GM23338 (cell line): ENCODE data around the gene FCN3. TPM values are rescaled to one million over a fixed set of nuclear protein-coding genes. Genes with fewer than 3 reads are reported as not detected.

ENCODE experiments used
- ATAC-seq: fragments of 200-7000 bp; cut with Tn5 transposase; 3 replicates; pipeline ENCODE4 v1.9.1; 2020
- DNase-seq: peaks from one replicate; pipeline ENCODE4 v3.0.0-alpha.2; 2015; ENCODE audit warnings: low spot score
- H2AFZ ChIP-seq: fragments of 200-600 bp; sonication (generic); 2 replicates; pipeline ENCODE4 v1.8.0; 2016; ENCODE audit warnings: antibody characterized with exemption, mild to moderate bottlenecking, moderate library complexity
- H3F3A ChIP-seq: fragments of 200-600 bp; sonication (generic); replicated peaks from 2 replicates; pipeline ENCODE4 v1.8.0; 2017; ENCODE audit warnings: antibody characterized with exemption, mixed run types, low read depth
- H3K27ac ChIP-seq: fragments of 200-600 bp; sonication (generic); 2 replicates; pipeline ENCODE4 v1.6.1; 2016; ENCODE audit warnings: low read depth
- H3K27me3 ChIP-seq: fragments of 200-600 bp; sonication (generic); 2 replicates; pipeline ENCODE4 v1.8.0; 2016; ENCODE audit warnings: mild to moderate bottlenecking, mixed run types, moderate library complexity; ENCODE audit not compliant: insufficient read depth
- H3K36me3 ChIP-seq: fragments of 200-600 bp; sonication (generic); 2 replicates; pipeline ENCODE4 v1.8.0; 2016; ENCODE audit warnings: mild to moderate bottlenecking; ENCODE audit not compliant: insufficient read depth
- H3K4me1 ChIP-seq: fragments of 200-600 bp; sonication (generic); 2 replicates; pipeline ENCODE4 v1.8.0; 2016; ENCODE audit warnings: mild to moderate bottlenecking, moderate library complexity; ENCODE audit not compliant: insufficient read depth
- H3K4me2 ChIP-seq: fragments of 200-600 bp; sonication (generic); 2 replicates; pipeline ENCODE4 v1.7.1; 2017; ENCODE audit warnings: mixed run types
- H3K4me3 ChIP-seq: fragments of 200-600 bp; sonication (generic); 2 replicates; pipeline ENCODE4 v1.6.1; 2016; ENCODE audit warnings: mixed run types
- H3K79me2 ChIP-seq: fragments of 200-600 bp; sonication (generic); replicated peaks from 2 replicates; pipeline ENCODE4 v1.8.0; 2017; ENCODE audit warnings: mild to moderate bottlenecking; ENCODE audit not compliant: insufficient read depth
- H3K9me2 ChIP-seq: fragments of 200-600 bp; sonication (generic); 2 replicates; pipeline ENCODE4 v1.8.0; 2017; ENCODE audit not compliant: insufficient read depth
- H4K20me1 ChIP-seq: fragments of 200-600 bp; sonication (generic); replicated peaks from 2 replicates; pipeline ENCODE4 v1.8.0; 2017; ENCODE audit warnings: mild to moderate bottlenecking; ENCODE audit not compliant: insufficient read depth
- H3K27ac Mint-ChIP-seq: 2 replicates; pipeline ENCODE4 v1.8.0; 2020; ENCODE audit warnings: inconsistent platforms, mild to moderate bottlenecking, moderate library complexity, mixed read lengths
- H3K27me3 Mint-ChIP-seq: 3 replicates; pipeline ENCODE4 v1.8.0; 2022; ENCODE audit warnings: low read depth, mild to moderate bottlenecking, moderate library complexity, mixed read lengths, inconsistent platforms; ENCODE audit not compliant: insufficient read depth, poor library complexity
- H3K36me3 Mint-ChIP-seq: 3 replicates; pipeline ENCODE4 v1.8.0; 2021; ENCODE audit warnings: low read depth, mild to moderate bottlenecking, inconsistent platforms, moderate library complexity, mixed read lengths
- H3K4me1 Mint-ChIP-seq: 3 replicates; pipeline ENCODE4 v1.8.0; 2020; ENCODE audit warnings: mild to moderate bottlenecking, inconsistent platforms, mixed read lengths
- H3K4me3 Mint-ChIP-seq: 3 replicates; pipeline ENCODE4 v1.8.0; 2021; ENCODE audit warnings: moderate library complexity, mild to moderate bottlenecking, inconsistent platforms, mixed read lengths
- H3K9me3 Mint-ChIP-seq: 3 replicates; pipeline ENCODE4 v1.8.0; 2020; ENCODE audit warnings: moderate library complexity, mild to moderate bottlenecking, inconsistent platforms, mixed read lengths
- EZH2 ChIP-seq: fragments of 200-600 bp; sonication (generic); IDR thresholded peaks from one replicate; pipeline ENCODE4 v1.8.0; 2017; ENCODE audit warnings: antibody characterized with exemption, mild to moderate bottlenecking, low read depth; ENCODE audit not compliant: unreplicated experiment
- EZH2phosphoT487 ChIP-seq: fragments of 200-600 bp; sonication (generic); IDR thresholded peaks from one replicate; pipeline ENCODE4 v1.8.1; 2018; ENCODE audit warnings: antibody characterized with exemption; ENCODE audit not compliant: unreplicated experiment
- NANOG ChIP-seq: IDR thresholded peaks from 2 replicates; pipeline ENCODE4 v1.6.1; 2016; ENCODE audit warnings: antibody characterized with exemption, borderline replicate concordance
- POLR2AphosphoS5 ChIP-seq: IDR thresholded peaks from 2 replicates; pipeline ENCODE4 v1.6.1; 2016; ENCODE audit warnings: antibody characterized with exemption, low read depth
- STAT1 ChIP-seq: IDR thresholded peaks from one replicate; pipeline ENCODE4 v1.6.1; 2016; ENCODE audit warnings: antibody characterized with exemption; ENCODE audit not compliant: unreplicated experiment
- ZNF114 ChIP-seq: fragments of 250-450 bp; sonication (Bioruptor Pico); IDR thresholded peaks from 2 replicates; pipeline ENCODE4 v1.5.0; 2020; ENCODE audit warnings: mild to moderate bottlenecking, moderate library complexity
- polyA plus RNA-seq: library from polyadenylated mRNA; unstranded; fragments of >200 nt; fragmentation: Nextera tagmentation; extraction: Ambion mirVana; gene quantifications from 2 replicates; pipeline ENCODE4 v1.2.1, GENCODE V29; 2016
- total RNA-seq: library from RNA; depleted of rRNA; stranded (reverse); fragments of >200 nt; shearing (Covaris generic); gene quantifications from 2 replicates; pipeline ENCODE4 v1.2.3, GENCODE V29; 2014
- TF ChIP-seq, protein P1 (sequence below), 2 experiments: fragments of 200-600 bp in 1 of 2; sonication (generic) in 1 of 2; conservative IDR thresholded peaks; 2 replicates each; pipeline versions ENCODE4 v1.5.1 to v1.6.1; 2016 to 2017; ENCODE audit warnings: antibody characterized with exemption in 2 of 2, low read depth in 2 of 2, mild to moderate bottlenecking in 2 of 2, moderate library complexity in 1 of 2

The FCN3 gene
- total and polyA plus RNA-seq, 2 experiments from 2014 or later: 0.49 TPM; not detected in 1

DNA sequence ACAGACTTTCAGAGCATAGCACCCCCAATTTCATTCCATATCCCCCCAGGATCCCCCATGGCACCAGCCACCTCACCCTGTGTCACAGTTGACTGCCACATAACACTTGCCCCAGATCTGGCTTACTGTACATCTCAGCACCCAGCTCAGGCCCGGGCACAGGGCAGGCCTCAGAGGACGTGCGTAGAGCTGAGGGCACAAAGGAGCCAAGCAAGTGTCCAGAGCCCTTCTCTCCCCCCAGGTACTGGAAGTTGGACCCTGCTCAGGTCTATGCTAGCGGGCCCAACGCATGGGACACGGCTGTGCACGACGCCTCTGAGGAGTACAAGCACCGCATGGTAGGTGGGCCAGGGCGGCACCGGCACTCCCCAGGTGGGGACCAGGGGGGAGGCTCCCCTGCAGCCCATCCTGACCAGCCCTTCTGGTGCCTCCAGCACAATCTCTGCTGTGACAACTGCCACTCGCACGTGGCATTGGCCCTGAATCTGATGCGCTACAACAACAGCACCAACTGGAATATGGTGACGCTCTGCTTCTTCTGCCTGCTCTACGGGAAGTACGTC lies 40.8 kb downstream of the FCN3 start:
- peaks cover 4% of the 10 kb centered on the region; the same call in 1 of the 2 replicates for H3K36me3 ChIP-seq
- peaks cover 5% of the 10 kb centered on the region; the same call in 1 of the 2 replicates for H3F3A ChIP-seq
- no peak for DNase-seq
- H3K4me1 ChIP-seq: no peaks in the 10 kb centered on the region
- H3K9me3 Mint-ChIP-seq: no peaks in the 10 kb centered on the region
- H3K79me2 ChIP-seq: peaks cover 9% of the 10 kb centered on the region
- H3K27me3 Mint-ChIP-seq: peaks cover 14% of the 10 kb centered on the region
- H3K27ac Mint-ChIP-seq: no peak overlapping the region
- no peak overlapping the region for H3K4me2 ChIP-seq
- H3K4me1 Mint-ChIP-seq: no peaks in the 10 kb centered on the region; the same call in 2 of the 3 replicates
- no peak overlapping the region for H3K27ac ChIP-seq
- H3K4me3 Mint-ChIP-seq: no peak overlapping the region
- no peak overlapping the region for H3K4me3 ChIP-seq
- ATAC-seq: no peak
- no peaks in the 10 kb centered on the region for H3K9me2 ChIP-seq
- H3K27me3 ChIP-seq: no peaks in the 10 kb centered on the region
- H3K36me3 Mint-ChIP-seq: peaks cover 42% of the 10 kb centered on the region
- TF ChIP-seq EZH2: no peak
- no peak for TF ChIP-seq EZH2phosphoT487
- TF ChIP-seq STAT1: no peak
- no peak for TF ChIP-seq ZNF114 (CRISPR knock-in tag)
- TF ChIP-seq POLR2AphosphoS5: no peak
- H2AFZ ChIP-seq: no peak overlapping the region
- peaks cover 5% of the 10 kb centered on the region; the same call in 1 of the 2 replicates for H4K20me1 ChIP-seq

DNA sequence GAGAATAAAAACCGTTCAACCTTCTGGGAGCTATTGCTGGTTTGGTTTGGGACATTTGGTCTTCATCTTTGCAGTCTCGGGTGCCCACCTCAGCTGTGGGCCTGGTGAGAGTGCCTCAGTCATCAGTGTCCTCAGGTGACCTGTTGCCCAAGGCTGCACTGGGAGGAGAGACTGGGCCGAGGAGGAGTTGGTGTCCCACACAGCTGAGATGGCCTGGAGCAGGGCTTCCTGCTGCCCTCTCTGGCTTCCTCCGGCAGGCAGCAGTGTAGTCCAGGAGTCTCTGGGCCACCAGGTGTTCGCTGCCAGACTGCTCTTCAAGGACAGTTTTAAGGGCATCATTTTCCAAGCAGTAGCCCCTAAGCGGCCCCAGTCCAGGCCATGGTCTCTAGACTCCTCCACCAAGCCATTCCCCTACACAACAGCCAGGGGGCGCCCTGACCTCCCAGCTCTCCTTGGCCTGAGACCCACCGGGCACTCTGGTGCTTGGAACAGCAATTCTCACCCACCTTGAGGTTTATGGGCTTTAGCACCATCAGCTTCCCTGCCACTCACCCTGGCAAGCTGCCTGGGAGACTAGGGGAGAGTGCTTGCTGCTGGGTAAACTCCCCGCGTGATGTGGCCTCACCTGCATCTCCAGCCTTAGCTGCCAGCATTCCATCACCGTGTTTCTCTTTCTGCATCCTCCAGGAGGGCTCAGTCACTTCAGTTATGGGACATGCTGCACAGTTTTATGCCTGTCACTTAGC lies 41.9 kb downstream of the FCN3 start:
- peak; percentile 85 for DNase-seq
- no peak overlapping the region for H3K27ac Mint-ChIP-seq

More for the DNA sequence above, 41.9 kb downstream of the FCN3 start:
- Histone ChIP-seq H3K4me1 (no peaks in the 10 kb centered on the region), H2AFZ (no peak overlapping the region), H3K9me2 (no peaks in the 10 kb centered on the region), H3K36me3 (peaks cover 4% of the 10 kb centered on the region; the same call in 1 of the 2 replicates), H3K4me2 (no peak overlapping the region), H3K79me2 (peaks cover 14% of the 10 kb centered on the region), H3F3A (peaks cover 5% of the 10 kb centered on the region; the same call in 1 of the 2 replicates), H3K27ac (no peak overlapping the region), H3K4me3 (no peak overlapping the region), H4K20me1 (peaks cover 8% of the 10 kb centered on the region; the same call in 1 of the 2 replicates), H3K27me3 (no peaks in the 10 kb centered on the region)
- peak; percentile 96 for ATAC-seq
- H3K4me3 Mint-ChIP-seq: no peak overlapping the region
- peaks cover 44% of the 10 kb centered on the region for H3K36me3 Mint-ChIP-seq
- H3K9me3 Mint-ChIP-seq: no peaks in the 10 kb centered on the region
- no peaks in the 10 kb centered on the region for H3K4me1 Mint-ChIP-seq
- TF ChIP-seq, protein P1, sequence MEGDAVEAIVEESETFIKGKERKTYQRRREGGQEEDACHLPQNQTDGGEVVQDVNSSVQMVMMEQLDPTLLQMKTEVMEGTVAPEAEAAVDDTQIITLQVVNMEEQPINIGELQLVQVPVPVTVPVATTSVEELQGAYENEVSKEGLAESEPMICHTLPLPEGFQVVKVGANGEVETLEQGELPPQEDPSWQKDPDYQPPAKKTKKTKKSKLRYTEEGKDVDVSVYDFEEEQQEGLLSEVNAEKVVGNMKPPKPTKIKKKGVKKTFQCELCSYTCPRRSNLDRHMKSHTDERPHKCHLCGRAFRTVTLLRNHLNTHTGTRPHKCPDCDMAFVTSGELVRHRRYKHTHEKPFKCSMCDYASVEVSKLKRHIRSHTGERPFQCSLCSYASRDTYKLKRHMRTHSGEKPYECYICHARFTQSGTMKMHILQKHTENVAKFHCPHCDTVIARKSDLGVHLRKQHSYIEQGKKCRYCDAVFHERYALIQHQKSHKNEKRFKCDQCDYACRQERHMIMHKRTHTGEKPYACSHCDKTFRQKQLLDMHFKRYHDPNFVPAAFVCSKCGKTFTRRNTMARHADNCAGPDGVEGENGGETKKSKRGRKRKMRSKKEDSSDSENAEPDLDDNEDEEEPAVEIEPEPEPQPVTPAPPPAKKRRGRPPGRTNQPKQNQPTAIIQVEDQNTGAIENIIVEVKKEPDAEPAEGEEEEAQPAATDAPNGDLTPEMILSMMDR (conservative IDR thresholded peaks at IDR 0.05; ENCODE audit: low read depth in 2 of 2): peak; percentile 82 to 93
- no peak for TF ChIP-seq NANOG
- peaks cover 14% of the 10 kb centered on the region for H3K27me3 Mint-ChIP-seq
